Stimulated activated CD4-positive, alpha-beta T cell treated with anti-CD3 and anti-CD28 coated beads, Interleukin-2, amount 100 ng/mL, for 48 hours (primary cell): ENCODE data around the gene ZNF827.

ENCODE experiments used
- DNase-seq, 2 donors: peaks; one replicate each; pipeline ENCODE4 v3.0.0-alpha.2; 2020

ZNF827 gene

DNA sequence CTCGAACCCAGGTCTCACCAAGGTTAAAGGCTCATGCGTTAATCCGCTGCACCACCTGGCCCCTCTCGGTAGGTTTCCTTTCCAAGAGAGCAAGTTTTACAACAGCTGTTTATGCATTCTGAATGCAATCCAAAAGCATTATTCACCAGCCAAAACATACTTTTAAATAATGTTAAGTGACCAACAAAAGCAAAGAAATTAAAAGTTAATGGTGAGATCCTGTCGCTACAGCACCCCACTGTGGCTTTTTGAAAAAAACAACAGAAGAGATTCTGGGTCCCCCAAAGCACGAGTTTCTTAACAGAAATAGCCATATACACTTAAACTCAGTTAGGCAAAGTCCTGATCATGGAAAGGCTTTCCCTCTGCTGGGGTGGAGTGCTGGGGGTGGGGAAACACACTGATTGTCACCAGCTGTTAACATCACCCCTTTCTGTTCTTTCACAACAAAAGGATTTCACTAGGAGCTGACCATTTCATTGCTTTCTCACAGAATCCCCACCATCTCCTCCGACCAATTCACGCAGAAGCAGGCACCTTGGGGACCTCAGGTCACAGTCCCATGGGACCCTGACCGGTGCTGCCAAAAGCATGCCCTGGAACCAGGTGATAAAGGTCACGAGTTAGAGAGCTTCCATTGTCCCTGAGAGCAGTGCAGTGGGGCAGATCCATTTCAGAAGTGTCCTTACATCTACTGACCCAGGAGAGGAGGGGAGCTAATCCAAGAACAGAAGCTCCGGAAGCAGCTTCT is 51.2 kb downstream of the ZNF827 start:
- DNase-seq, result no peak

DNA sequence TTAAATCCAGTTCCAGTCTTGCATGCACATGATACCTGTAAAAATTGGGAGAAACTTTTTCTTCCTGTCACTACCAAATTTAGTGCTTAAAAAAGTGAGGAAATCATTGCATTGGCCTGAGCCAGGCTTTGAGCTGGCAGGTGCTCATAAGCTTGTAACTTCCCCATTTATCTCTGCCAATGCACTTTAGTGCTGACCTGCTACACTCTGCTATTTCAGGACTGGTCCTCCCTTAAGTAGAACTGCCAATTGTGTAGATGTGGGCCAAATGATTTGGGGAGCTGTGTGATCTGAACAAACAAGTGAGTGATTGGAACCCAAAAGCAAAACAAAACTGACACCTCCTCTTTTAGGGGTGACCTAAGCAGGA is 51.8 kb downstream of the ZNF827 start:
- no peak for DNase-seq

DNA sequence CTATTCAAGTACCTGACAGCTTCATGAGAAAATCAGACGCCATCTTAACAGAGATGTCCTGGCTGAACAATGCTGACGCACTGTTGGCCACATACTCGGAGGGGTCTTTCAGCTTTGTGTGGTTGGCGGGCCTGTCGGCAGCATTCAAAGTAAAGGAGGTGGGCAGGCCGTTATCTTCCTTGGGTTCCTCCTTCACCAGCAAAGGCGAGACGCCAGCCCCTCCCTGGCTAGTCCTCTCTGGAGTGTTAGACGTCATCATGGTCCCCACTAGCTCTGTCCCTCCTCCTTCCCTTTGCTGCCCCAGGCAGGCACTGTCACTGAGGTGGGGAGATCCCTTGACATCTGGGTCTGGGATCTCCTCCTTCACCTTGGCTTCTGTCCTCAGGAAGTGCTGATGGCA is 53.0 kb downstream of the ZNF827 start:
- no peak for DNase-seq

DNA sequence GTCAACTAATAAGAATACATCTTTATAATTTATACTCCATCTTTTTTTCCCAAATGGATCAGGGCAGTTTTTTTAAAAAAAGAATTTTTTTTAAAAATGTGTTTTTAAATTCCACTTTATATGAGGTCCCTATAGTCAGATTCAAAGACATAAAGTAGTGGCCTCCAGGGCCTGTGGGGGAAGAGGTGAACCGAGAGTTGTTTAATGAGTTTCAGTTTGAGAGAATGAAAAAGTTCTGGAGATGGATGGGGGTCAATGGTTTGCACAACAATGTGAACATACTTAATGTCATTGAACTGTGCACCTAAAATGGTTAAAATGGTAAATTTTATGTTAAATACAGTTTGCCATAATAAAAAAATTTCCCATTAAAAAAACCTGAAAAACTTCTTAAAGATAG is 53.8 kb downstream of the ZNF827 start:
- DNase-seq, result no peak

DNA sequence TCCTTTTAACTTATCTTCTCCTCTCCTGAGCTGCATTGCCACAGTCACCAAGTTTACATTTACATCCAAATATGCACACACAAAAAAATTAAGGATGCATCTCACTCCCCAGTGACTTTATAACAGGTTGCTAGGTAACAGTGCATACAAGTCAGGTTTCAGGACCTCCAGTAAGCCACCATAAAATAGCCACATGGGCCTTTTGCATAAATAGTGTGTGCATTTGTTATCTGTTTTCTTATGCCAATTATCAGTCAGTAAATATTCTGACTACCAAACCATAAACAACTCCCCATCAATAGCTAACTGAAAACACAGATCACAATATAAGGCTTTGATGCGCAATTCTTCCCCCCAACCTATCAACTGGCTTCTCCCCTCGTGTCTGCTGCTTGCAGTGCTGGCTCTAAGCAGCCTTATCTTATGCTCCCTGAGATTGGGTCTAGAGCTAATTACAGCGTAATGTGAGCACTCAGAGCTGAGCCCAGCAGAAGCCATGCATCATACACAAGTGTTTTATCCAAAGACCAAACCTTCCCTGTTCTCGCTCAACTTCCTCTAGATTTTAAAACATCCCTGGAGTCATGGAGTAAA is 55.4 kb downstream of the ZNF827 start:
- no peak for DNase-seq

DNA sequence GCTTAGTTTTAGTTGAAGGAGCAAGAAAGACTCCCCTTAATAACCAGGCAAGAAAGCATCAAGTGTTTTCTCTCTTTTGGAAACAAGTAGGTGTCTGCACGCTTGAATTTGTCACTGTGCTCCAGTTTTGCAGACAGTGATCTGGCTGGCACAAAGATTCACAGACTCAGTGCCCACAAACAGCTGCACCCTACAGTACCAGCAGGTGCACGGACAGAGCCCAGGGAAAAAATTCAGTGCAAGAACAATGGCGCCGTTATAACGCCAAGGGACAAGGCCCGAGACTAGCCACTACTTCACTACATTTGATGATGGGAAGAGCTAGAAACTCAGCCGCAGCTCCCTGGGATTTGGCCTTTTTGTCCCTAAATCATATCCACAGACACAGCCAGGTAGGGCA is 56.0 kb downstream of the ZNF827 start:
- DNase-seq, result no peak

DNA sequence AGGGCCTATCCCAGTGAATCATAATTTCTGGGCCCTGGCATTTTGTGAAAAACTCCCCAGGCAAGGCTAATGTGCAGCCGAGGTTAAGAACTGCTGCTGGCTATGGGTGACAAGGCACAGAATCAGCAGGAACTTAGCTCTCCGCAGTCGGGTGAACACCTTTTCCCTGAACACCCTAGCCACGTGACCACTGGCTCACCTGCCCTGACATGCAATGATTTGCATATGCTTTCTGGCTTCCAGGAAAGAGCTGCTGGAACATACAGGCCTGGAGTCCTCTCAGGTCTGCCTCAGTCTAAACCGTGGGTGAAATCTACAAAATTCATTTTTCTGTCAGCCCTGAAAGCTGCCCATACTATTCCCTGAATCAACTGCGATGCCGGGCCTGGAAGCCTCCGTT is 56.6 kb downstream of the ZNF827 start:
- DNase-seq, result no peak

DNA sequence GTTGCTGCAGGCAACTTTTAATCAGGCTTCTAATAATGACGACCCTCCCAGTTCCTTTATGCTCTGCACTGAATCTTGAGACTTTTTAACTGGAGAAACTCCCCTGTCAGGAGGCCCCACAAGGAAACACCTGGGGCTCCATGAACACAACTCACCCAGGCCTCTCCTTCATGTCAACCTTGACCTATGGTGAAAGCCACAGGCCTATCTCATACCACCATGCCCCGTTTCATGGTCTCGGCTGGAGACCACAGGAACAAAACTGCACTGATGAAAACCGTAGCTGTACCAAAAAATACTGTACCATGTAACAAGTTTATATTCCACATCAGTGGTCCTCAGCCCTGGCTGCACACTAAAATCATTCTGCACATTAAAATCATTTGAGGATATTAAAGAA is 57.0 kb downstream of the ZNF827 start:
- no peak for DNase-seq

DNA sequence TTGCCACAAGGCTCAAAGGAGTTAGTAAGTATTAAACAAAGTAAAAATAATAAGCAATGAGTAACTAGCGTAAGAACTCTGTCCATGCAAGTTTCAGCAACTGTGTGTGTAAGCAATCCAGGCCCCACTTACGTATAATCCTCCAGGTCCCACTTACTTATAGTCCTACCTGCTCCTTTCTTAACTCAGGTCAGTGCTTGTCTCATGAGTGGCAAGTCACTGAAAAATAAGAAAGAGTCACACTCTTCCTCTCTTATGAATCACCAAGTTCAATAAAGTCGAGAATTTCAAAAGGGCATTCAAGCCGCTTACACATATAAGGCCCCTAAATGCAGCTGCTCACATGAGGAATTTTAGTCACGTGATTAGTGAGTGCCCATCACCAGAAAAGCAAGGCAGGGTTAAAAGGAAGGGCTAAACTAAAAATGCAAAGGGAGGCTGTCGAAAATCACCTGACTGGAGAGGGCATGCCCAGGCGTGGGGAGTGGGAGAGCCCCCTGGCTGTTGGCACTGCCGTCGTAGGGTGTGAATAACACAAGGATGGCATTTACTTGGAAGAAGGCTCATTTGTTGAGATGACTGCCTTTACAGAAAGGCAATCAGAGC is 58.2 kb downstream of the ZNF827 start:
- no peak for DNase-seq

DNA sequence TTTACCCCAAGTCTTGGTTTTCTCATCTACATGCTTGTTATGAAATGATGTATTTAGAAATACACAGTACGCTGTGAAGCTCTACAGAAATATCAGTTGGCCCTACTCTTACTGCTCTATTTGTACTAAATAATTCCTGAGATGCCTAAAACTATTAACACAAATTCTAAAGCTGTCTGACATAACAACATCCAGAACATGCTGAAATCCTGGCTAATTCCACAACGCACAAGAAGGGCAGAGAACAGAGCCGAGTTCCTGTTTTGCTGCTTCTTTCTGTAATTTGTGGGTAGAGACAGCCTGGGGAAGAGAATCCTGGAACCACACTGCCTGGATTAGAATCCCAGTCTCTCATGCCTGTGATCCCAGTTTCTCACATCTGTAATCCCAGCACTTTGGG is 59.0 kb downstream of the ZNF827 start:
- DNase-seq, result no peak

DNA sequence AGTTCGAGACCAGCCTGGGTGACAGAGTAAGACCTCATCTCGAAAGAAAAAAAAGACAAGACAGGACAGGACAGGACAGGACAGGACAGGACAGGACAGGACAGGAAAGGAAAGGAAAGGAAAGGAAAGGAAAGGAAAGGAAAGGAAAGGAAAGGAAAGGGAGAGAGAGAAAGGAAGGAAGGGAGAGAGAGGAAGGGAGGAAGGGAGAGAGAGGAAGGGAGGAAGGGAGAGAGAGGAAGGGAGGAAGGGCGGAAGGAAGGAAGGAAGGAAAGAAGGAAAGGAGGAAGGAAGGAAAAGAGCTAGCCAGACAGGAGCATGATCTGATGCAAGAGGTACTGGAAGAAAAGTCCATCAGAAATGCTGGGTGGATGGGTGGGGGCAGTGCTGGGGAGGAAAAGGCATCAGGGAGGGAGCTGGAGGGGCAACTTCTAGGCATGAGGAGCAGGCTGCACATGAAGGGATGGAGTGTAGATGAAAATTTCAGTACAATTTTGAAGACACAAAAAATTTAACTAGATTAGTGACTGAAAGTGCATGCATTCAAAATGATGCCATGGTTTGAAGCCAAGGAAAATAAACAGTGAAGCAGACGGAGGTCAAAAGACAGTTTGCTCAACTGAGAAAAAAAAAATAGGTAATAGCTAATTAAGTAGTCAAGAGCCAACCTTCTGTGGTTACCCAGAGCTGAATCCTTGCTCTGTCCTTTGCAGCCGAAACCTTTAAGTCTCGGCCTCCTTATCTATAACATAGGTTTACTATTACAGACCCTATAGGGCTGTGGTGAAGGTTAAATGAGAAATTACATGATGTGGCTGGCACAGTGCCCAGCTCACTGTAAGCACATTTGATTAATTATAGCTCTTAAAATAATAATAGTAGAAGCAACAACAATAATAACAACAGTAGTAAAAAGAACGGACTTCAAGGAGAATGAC is 59.9 kb downstream of the ZNF827 start:
- no peak for DNase-seq

DNA sequence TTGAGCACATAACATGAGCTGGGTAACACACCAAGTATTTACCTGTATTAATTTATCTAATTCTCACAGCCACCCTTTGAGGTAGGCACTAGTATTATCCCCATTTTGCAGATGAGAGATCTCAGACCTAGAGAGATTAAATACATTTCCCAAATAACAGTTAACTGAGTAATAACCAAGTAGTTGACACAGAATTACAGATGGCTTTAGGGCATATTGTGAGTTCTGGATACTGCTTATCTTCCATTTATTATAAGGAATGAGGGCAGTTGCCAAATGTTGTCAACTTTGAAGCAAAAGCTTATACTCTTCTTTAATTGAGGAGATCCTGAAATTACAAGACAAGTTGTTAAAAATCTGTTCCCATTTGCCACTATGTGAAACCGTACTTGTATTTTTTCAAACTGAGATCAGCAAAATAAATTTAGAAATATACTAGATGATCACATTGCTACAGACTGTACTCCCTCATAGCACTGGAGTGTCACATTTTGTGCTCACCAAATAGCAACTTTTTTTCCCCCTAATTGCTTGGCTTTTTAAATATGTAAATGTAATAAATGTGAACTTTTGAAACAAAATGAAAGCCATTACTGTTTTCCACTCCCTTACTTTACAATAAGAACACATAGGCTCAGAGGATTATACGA is 62.0 kb downstream of the ZNF827 start:
- DNase-seq, result no peak

DNA sequence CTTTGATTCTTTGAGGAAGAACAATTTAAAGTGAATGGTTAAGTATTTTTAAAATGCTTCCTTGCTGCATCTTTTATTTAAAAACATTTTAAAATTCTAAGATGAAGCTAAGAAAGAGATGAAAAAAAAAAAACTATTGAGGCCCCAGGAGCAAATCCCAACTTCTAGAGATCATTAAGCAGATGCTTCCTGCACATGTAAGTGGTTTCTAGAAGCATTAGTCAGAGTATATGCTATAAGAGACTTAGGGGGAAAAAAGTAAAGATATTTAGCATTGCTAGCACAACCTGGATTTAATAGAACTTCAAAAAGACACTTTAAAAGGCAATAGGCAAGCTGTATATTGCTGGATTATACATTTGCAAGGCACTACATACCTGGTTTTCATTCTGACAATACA is 64.7 kb downstream of the ZNF827 start:
- DNase-seq, result no peak

DNA sequence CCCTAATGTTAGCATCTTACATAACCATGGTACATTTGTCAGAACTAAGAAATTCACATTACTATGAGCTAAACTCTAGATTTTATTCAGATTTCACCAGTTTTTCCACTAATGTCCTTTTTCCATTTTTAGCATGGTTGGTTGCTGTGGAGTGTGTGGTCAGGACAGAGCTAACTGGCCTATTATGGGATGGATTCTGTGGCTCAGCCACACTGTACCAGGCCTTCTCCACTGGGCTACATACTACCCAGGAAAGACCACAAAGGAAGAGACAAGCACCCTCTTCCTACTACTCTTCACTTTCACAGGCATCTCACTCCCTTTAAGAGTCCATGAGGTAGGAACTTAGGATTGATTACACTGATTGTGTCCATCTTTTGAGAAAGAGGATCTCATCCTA is 67.4 kb downstream of the ZNF827 start:
- DNase-seq, result no peak

DNA sequence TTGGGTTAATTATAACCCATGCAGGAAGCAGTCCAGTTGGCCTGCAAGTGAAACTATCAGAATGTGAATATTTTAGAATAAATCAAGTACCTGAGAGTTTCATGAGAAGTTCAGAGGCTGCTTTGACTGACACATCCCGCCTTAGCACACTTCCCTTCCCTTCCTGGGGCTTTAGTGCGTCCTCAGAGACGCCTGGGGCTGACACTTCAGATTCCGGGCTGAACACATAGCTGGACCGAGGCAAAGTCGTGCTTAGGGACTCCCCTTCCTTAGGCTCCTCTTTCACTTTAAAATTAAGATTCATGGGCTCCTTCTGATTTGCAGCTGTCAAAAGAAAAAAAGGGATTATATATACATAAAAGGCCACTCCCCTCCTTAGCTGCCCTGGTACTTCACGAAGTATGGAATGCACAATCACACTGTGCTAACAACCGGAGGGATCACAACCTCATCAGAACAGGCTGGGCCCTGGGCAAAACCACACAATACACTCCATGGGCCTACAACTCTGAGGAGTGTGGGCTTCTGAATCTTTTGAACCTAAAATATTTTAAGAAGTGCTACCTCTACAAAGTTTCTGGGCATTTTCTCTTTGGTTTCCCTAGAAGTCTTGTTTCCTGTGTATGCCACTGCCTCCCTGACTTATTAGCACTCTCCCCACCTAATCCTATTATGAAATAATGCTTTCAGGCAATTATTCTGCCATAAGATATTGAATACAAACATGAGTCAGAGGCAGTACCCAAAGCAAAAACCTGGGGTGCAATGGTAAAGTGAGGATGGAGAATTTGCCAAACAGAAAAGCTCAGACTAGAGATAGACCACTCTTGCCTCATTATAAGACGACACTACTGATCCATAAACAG is 68.2 kb downstream of the ZNF827 start:
- DNase-seq, result no peak

DNA sequence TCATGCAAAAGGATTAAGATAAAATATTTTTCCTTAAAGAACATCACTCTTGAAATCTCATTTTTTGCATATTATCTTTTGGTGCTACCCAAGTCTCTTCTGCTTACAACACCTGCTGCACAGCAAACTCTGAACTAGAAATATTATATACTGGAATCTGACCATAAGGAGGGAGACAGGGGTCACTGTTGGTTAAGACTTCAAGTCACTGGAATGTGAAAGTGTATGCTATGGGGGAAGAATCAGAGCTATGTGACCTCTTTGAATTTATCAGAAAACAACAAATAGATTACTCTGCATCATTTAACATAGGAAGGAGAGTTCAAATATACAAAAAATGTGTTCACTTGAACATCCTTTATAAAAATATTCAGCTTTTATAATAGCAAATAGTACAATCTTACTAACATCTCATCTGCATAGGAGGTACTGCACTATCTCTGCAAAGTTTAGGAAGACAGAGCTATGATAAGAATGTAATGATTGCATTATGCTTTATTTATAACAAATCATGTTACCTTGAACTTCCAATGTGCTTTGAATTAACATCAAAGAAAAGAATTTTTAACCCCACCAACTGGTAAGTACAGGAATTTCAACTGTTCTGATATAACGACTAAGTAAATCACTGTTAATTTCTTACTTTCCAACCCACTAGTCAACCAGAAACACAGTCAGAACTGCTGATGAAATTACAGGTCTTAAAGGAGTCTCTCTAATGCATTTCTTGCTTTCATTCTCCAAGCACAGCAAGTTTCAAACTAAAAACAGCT is 69.8 kb downstream of the ZNF827 start:
- no peak for DNase-seq

DNA sequence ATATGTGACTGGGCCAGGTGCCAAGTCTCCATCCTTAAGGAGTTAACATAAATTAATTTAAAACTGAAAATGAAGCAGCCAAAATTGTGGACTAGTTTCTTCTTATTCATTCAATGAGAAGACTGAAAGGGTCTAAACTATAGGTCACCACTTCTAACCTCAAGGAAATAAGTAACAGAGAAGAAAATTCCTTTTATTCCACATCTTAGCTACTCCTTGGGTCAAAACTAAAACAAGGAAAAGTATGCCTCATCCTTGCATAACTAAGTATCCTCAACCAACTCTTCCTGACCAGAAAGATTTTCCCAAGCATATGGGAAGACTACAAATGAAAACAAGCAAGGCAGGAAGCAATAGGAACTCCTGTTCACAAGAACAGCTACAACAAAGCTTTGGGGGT is 71.2 kb downstream of the ZNF827 start:
- DNase-seq, result no peak

DNA sequence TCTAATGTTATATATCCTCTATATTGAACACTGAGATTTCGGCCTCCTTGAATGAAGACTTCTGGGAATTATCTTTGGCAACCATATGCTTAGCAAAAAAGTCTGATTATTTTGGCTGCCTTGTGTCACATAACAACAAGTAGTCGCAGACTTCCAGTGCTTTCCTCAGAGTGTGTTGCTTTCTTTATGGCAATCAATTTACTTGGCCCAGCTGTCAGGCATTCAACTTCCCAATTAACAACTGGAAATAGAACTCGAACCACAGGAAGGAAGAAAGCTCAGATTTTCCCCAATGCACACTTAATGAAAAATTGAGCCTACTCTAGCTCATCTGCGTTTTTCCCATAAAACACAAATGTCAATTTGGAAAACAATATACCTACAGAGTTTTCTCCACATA is 71.6 kb downstream of the ZNF827 start:
- DNase-seq, result no peak

DNA sequence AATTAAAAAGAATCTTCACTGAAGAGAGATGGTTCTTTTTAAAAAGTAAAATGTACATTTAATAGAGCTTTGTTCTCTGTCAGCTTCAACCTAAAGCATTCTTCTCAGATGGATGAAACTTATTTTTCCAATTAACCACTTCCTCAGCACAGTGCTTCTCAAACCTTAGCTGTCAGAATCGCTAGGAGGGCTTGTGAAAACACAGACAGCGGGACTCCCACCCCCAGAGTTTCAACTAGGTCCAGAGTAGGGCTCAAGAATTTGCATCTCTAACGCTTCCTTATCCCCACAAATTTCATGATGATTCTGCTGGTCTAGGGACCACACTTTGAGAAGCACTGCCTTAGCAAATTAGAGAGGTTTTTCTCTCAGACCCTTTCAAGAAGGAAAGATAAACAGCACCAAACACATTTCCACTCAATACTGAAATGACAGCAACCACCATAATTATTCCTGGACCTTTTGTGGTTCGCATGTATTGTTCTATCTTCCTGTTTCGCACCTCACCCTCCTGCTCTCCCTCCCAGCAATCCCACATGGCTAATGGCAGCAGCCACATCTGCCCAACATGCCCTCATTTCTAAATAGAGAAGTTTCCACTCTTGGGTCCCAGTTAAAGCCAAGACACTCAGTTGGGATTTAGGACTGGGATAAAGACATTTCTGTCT is 73.2 kb downstream of the ZNF827 start:
- no peak for DNase-seq

DNA sequence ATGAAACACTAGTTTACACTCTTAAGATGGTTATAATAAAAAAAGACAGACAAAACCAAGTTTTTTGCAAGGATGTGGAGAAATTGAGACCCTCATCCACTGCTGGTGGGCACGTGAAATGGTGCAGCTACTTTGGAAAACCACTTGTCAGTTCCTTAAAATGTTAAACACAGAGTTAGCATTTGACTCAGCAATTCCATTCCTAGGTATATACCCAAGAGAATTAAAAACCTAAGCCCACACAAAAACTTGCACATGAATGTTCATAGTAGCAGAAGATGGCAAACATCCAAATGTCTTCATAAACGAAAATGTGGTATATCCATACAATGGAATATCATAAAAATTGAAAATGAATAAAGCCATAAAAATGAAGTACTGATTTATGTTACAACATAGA is 75.4 kb downstream of the ZNF827 start:
- DNase-seq, result no peak
